Stimulated activated naive CD8-positive, alpha-beta T cell treated with anti-CD3 and anti-CD28 coated beads, Interleukin-15, amount 100 ng/mL, for 72 hours (primary cell): ENCODE results near the gene MYH10.

Experiments used
- ATAC-seq: fragments of 150-1000 bp; cut with Tn5 transposase; 2 replicates; pipeline ENCODE4 v1.10.0; 2021; ENCODE audit warnings: mild to moderate bottlenecking, moderate library complexity
- DNase-seq, 2 donors: peaks; one replicate each; pipeline ENCODE4 v3.0.0; 2021 to 2022
- H3K27ac Mint-ChIP-seq, 2 donors: one replicate each; pipeline ENCODE4 v1.8.0; 2022; ENCODE audit warnings: mild to moderate bottlenecking in 2 of 2, mixed read lengths in 2 of 2, moderate library complexity in 2 of 2
- H3K27me3 Mint-ChIP-seq: one replicate; pipeline ENCODE4 v1.8.0; 2022; ENCODE audit warnings: mixed read lengths
- H3K4me1 Mint-ChIP-seq: one replicate; pipeline ENCODE4 v1.8.0; 2022; ENCODE audit warnings: mild to moderate bottlenecking, mixed read lengths
- H3K4me3 Mint-ChIP-seq, 2 donors: one replicate each; pipeline ENCODE4 v1.8.0; 2022; ENCODE audit warnings: mild to moderate bottlenecking in 2 of 2, mixed read lengths in 2 of 2, moderate library complexity in 1 of 2
- H3K9me3 Mint-ChIP-seq, 2 donors: one replicate each; pipeline ENCODE4 v1.8.0; 2022; ENCODE audit warnings: mixed read lengths in 2 of 2

MYH10 gene

DNA sequence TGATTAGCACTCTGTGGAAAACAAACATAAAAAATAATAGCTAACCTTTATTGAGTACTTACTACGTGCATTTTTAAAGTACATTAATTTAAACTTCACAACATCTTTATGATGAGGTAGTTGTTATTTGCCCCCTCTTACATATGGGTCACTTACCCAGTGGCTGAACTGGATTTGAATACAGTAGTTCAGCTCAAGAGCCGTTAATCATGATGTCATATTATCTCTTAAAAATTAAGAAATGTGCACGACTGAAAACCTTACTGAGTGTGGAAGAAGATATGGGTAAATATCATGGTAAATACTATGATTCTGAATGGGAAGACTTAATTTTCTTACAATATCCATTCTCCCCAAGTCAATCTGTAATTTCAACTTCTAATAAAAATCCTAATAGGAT, 177.2 kb downstream of the MYH10 start:
- no peaks in the 10 kb centered on the region for H3K9me3 Mint-ChIP-seq
- no peak overlapping the region for H3K4me3 Mint-ChIP-seq
- H3K27ac Mint-ChIP-seq = no peak overlapping the region
- H3K27me3 Mint-ChIP-seq = no peaks in the 10 kb centered on the region
- no peak for DNase-seq
- ATAC-seq = no peak
- H3K4me1 Mint-ChIP-seq = peaks cover 10% of the 10 kb centered on the region

DNA sequence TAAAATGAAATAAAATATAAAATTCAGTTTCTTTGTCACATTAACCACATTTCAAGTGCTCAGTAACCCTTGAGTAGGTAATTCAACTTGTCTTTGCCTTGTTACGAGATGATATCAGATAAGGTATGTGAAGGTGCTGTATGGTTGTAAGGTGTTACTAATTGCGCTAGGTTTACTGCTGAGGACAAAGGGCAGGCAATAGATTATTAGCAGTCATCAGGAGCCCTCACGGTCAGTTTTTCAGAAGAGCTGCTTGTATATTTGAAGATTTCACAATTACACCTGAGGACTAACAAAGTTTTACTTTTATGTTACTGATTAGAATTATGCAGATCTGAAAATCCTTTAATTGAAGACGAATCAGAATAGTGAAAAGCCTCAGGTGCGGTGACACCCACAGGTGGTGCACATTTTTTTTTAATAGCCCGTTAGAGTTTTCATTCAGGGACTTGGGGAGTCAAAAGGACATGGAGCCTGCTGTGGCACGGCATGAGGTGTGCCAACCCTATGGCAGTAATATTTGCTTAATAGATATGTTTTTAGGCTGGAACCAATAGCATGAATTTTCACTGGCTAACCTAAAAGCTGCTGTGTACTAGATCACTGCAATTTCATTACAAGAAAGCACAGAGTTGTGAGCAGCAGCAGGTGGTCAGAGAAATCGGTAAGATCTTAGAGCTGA, 178.5 kb downstream of the MYH10 start:
- ATAC-seq (no peak), DNase-seq (no peak)
- Mint-ChIP-seq H3K9me3 (no peaks in the 10 kb centered on the region), H3K27me3 (no peaks in the 10 kb centered on the region), H3K4me1 (peaks cover 17% of the 10 kb centered on the region), H3K4me3 (no peak overlapping the region), H3K27ac (no peak overlapping the region)

DNA sequence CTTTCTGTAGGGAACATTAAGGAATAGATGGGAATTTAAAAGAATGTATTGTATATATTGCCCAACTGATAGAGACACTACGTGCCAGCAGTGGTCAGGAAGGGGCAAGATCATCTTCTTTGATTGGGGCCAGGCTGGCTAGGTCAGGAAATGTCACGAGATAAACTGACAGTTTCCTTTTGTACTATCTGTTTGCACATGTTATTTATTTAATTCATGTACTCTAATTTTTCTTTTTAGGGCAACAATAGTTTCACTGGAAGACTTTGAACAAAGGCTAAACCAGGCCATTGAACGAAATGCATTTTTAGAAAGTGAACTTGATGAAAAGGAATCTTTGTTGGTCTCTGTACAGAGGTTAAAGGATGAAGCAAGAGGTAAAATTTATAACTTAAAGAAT, 182.2 kb downstream of the MYH10 start:
- no peaks in the 10 kb centered on the region for H3K27me3 Mint-ChIP-seq
- DNase-seq = no peak
- no peak for ATAC-seq

DNA sequence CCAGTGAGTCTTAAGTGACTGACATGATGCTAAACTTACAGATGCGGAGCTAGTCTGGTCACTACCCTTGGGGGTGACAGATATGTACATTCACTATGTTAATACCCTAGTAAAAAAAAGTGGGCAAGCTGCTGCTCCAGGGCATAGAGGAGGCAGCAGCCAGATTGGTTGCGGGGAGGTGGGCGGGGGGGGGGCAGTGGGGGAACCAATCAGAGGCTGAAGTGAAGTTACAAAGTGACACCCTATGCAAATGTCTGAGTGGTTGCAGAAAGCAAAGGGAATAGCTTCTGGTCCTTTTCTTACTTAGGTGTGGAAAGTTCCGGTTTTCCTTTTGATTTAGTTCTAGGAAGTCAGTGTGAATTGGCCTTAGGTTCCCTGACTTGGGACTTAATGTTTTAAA, 182.7 kb downstream of the MYH10 start:
- DNase-seq (no peak), ATAC-seq (no peak)
- Mint-ChIP-seq H3K27me3 (no peaks in the 10 kb centered on the region), H3K4me1 (peaks cover 33% of the 10 kb centered on the region), H3K9me3 (no peaks in the 10 kb centered on the region), H3K27ac (no peak overlapping the region), H3K4me3 (no peak overlapping the region)

More for the DNA sequence above, 182.2 kb downstream of the MYH10 start:
- H3K4me3 Mint-ChIP-seq = no peak overlapping the region
- no peak overlapping the region for H3K27ac Mint-ChIP-seq
- no peaks in the 10 kb centered on the region for H3K9me3 Mint-ChIP-seq
- H3K4me1 Mint-ChIP-seq = peaks cover 28% of the 10 kb centered on the region

DNA sequence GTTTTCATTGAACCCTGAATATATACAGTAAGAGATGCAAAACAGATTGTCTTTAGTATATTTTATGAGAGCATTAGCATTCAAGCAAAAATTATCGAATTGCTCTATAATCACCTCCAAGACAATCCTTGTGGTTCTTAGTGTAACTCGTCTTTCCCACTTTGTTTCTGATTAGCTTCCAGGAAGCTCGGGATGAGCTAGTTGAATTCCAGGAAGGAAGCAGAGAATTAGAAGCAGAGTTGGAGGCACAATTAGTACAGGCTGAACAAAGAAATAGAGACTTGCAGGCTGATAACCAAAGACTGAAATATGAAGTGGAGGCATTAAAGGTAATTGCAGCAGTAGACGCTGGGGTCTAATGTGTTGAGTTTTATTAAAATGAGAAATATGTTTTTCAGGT, 185.0 kb downstream of the MYH10 start:
- H3K27me3 Mint-ChIP-seq = no peaks in the 10 kb centered on the region
- no peaks in the 10 kb centered on the region for H3K9me3 Mint-ChIP-seq
- ATAC-seq = no peak
- DNase-seq = no peak
- H3K4me1 Mint-ChIP-seq = peaks cover 53% of the 10 kb centered on the region
- no peak overlapping the region for H3K27ac Mint-ChIP-seq
- H3K4me3 Mint-ChIP-seq = no peak overlapping the region

DNA sequence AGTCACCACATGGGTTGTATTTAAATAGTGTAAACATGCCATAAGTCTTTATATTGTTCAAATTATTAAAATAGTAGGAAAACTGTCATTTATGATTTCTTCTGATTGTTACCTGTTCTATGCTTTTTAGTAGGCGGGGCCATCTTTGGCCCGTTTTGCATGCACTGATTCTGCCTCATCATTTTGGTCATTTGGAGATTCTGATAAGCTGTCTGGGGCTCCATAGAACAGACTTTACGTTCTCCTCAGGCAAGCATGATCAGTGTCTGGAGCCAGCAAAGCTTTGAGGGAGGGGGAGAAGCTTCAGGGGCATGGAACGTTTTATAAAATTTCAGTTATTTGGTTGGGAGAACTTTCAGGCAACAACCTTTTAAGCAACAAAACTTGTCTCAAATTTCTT, 186.0 kb downstream of the MYH10 start:
- DNase-seq = no peak
- H3K9me3 Mint-ChIP-seq = no peaks in the 10 kb centered on the region
- ATAC-seq = no peak
- peaks cover 61% of the 10 kb centered on the region for H3K4me1 Mint-ChIP-seq
- no peaks in the 10 kb centered on the region for H3K27me3 Mint-ChIP-seq
- H3K27ac Mint-ChIP-seq = no peak overlapping the region
- H3K4me3 Mint-ChIP-seq = no peak overlapping the region

DNA sequence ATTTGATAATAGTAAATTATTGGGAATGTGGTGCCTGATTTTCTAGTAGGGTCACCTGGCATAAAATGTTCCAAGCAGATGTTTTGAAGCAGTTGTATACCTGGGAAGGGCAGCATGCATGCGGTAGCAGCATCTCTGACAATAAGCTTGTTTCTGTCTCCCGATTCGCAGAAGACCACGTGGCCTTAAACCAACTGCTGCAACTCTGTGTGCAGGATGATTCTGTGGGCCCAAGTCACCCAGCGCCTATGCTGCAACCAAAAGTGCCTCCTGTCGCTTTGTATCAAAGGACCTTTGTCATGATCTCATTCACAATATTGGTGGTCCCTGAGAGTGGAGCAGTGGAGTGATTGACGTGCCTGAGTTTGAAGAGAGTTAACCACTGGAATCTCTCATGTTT, 186.8 kb downstream of the MYH10 start:
- Mint-ChIP-seq H3K4me3 (no peak overlapping the region), H3K27ac (no peak overlapping the region)
- no peak for ATAC-seq

DNA sequence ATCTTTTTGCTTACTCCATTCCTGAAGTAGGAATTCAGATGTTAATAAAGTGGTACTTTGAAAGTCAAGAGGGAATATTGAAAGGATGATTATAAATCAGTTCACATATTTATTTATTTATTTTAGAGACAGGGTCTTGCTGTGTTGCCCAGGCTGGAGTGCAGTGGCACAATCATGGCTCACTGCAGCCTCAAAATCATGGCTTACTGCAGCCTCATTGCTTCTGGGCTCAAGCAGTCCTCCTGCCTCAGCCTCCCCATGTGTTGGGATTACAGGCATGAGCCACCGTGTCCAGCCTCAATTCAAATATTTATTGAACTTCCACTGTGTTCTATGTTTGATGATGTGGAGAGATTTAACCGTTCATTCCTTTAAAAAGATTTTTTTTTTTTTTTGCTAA, 188.2 kb downstream of the MYH10 start:
- Mint-ChIP-seq H3K4me1 (peaks cover 75% of the 10 kb centered on the region), H3K4me3 (peak overlapping the region in 1 of 2 donors; percentile 34), H3K27me3 (no peaks in the 10 kb centered on the region), H3K27ac (no peak overlapping the region), H3K9me3 (no peaks in the 10 kb centered on the region)
- DNase-seq = no peak
- ATAC-seq = no peak

More for the DNA sequence above, 186.8 kb downstream of the MYH10 start:
- Mint-ChIP-seq H3K4me1 (peaks cover 64% of the 10 kb centered on the region), H3K9me3 (no peaks in the 10 kb centered on the region), H3K27me3 (no peaks in the 10 kb centered on the region)
- DNase-seq = no peak

DNA sequence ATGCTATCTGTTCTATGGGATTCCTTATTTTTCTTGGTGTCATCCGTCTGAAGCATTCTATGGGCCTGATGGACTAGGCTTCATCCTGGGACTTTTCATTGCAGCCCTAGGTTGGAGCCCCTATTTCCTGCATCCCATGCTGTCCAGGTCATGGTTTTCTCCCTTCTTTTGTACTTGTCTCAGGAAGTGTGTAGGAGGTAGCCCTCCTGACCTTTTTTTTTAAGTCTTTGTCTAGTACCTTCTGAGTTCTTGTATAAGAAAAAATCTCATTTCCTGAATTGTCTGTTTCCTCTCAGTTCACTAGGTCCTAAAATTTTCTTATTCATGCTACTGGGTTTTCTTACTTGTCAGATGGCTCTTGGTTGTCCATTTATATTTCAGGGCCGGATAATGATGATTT, 188.8 kb downstream of the MYH10 start:
- no peaks in the 10 kb centered on the region for H3K9me3 Mint-ChIP-seq
- ATAC-seq = no peak
- H3K27ac Mint-ChIP-seq = peak overlapping the region in 1 of 2 donors; percentile 37
- peak overlapping the region; percentile 34 to 45 for H3K4me3 Mint-ChIP-seq
- DNase-seq = no peak
- H3K4me1 Mint-ChIP-seq = peaks cover 72% of the 10 kb centered on the region
- no peaks in the 10 kb centered on the region for H3K27me3 Mint-ChIP-seq

DNA sequence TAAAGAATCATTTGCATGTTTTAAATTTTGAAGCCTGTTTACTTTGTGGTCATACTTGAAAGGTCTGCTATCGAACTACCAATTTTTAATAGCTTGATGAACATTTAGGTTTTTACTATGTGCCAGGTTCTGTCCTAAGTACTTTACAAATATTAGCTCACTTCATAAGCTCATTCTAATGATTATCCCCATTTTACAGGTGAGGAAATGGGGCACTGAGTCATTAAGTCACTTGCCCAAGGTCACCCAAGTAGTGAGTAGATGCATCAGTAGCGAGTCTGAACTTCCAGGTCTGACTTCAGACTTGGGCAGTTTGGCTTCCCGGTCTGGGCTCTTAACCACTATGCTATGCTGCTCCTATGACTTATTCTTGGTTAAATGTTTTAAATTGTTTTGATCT, 190.8 kb downstream of the MYH10 start:
- Mint-ChIP-seq H3K27ac (no peak overlapping the region), H3K9me3 (no peaks in the 10 kb centered on the region), H3K27me3 (no peaks in the 10 kb centered on the region), H3K4me1 (peaks cover 74% of the 10 kb centered on the region), H3K4me3 (no peak overlapping the region)
- no peak for DNase-seq
- no peak for ATAC-seq

DNA sequence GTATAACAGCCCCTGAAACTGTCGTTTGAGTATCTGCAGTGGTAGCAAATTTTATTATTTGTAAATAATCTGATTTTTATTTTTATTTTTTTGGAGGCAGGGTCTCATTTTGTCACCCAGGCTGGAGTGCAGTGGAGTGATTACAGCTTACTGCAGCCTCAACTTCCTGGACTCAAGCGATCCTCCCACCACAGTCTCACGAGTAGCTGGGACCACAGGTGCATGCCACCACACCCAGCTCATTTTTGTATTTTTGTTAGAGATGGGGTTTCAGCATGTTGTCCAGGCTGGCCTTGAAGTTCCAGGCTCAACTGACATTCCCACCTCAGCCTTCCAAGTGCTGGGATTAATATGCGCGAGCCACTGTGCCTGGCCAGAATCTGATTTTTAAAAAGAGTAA, 192.1 kb downstream of the MYH10 start:
- H3K4me3 Mint-ChIP-seq = no peak overlapping the region
- DNase-seq (no peak), ATAC-seq (no peak)
- H3K27me3 Mint-ChIP-seq = no peaks in the 10 kb centered on the region
- H3K9me3 Mint-ChIP-seq = no peaks in the 10 kb centered on the region
- H3K4me1 Mint-ChIP-seq = peaks cover 64% of the 10 kb centered on the region
- H3K27ac Mint-ChIP-seq = no peak overlapping the region

DNA sequence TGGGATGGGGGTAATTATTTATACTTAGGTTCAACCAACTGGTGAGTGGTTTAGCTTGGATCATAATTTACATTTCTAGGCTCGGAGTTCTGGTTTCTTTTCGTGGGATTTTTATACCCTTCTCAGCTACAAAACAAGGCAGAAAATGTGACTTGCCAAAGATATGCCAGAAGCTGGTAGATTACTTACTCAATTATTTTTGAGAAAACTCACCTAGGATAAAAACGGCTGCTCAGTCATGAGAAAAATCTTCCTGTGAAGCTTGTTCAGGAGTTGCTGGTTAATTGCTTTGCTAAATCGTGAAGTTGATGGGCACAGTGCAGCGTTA, 193.7 kb downstream of the MYH10 start:
- Mint-ChIP-seq H3K9me3 (no peaks in the 10 kb centered on the region), H3K4me1 (peaks cover 51% of the 10 kb centered on the region), H3K27ac (peak overlapping the region; percentile 96 to 98), H3K4me3 (peak overlapping the region; percentile 94 to 98), H3K27me3 (no peaks in the 10 kb centered on the region)
- ATAC-seq (no peak), DNase-seq (no peak)

DNA sequence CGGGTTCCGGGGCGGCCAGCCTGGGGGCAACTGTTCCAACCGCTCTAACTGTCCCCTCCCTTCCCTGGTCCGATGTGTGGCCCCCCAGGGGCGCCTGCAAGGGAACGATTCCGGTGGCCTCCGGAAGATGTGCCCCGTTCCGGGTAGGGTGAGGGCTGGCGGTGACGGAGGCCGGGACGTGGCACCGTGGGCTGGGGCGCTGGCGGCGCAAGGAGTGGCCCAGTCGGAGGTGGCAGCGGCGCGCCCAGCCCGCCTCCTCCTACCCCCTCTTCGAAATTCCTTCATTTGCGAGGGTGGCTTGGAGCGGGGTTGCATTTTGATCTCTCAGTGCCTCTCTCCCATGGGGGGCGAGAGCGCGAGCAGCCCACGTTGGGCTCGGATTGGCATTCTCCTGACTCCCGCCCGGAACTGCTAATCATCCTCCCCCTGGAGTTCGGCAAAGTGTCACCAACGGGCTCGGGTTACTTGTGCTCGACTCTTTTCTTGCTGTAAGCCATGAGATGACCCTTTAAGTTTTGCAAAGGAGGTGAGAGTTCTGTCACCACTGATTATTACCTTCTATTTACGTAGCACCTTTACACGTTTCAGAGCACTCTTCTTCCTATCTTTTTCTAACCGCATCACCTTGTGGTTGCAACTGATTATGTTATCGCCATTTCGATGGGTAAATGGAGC, 194.2 kb downstream of the MYH10 start:
- peak; percentile 81 for ATAC-seq
- Mint-ChIP-seq H3K27me3 (no peaks in the 10 kb centered on the region), H3K9me3 (no peaks in the 10 kb centered on the region), H3K4me3 (peak overlapping the region; percentile 94 to 98), H3K27ac (peak overlapping the region; percentile 96 to 98), H3K4me1 (peaks cover 46% of the 10 kb centered on the region)
- DNase-seq = peak; percentile 72 to 73

DNA sequence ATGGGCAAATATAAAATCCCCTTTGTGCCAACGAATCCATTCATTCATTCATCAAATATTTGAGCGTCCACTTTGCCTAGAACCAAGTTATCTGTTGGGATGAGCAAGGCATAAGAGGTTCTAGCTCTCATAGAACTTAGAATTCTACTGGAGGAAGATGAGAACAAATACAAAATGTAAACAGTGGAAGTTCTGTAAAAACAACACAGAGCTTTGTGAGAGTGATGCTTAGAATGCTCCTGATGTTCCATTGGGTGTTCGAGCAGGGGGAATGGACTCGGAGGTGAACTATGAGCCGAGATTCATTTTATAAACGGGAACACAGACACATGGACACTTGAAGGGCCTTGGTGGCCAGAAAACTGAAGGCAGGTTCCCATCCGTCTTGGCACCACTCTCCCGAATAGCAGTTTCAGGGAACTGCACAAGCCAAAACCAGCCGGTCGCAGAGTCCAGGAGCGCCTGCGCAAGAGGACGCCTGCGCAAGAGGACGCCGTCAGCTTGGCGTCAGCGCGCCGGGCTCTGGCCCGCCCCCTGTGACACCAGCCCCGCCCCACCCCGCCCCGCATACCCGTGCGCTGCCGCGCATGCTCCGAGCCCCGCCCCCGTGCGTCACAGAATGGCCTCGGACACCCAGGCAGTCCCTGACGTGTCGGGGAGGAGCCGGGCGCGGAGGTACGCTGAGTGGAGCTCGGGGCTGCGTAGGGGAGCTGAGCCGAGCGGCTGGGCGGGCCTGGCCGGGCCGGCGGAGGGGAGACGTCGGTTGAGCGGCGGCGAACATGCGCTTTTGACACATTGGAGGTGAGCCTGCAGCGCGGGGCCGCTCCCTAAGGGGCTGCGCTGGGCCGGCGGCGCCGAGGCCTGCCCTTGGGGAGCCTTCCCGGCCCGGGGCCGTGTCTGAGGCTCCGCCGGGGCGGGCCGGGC, 195.0 kb downstream of the MYH10 start, which contains the start of gene NDEL1:
NDEL1 (plus strand) TSS at position 640 of the 924 bp plus-strand sequence. CDS start 8,388 bp downstream, outside the sequence.
- ATAC-seq (peak; percentile 98), DNase-seq (peak; percentile 99)
- H3K4me1 Mint-ChIP-seq = peaks cover 38% of the 10 kb centered on the region
- no peaks in the 10 kb centered on the region for H3K27me3 Mint-ChIP-seq
- peak within 1 kb of the TSS; percentile 94 to 98 for H3K4me3 Mint-ChIP-seq
- no peaks in the 10 kb centered on the region for H3K9me3 Mint-ChIP-seq
- H3K27ac Mint-ChIP-seq = peak within 1 kb of the TSS; percentile 96 to 98

DNA sequence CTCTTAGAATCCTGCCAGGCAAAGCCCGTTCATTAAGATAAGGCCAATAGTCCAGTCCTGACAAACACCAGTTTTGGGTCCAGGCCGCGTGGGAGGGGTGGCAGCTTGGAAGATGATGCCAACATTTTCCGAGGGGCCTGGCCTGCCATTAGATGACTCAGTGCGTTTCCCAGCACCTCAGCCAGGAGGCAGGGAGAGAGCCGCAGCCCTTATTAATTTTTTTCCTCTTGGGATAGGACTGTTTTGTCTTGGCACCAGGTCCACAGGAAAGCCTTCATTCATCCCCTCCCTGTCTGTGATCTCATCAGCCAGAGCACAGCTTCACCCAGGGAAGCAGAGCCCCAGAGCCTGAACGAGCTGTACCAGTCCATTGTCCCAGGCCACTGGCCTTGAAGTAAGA, 199.6 kb downstream of the MYH10 start:
- H3K27me3 Mint-ChIP-seq = no peaks in the 10 kb centered on the region
- no peak overlapping the region for H3K4me3 Mint-ChIP-seq
- no peaks in the 10 kb centered on the region for H3K4me1 Mint-ChIP-seq
- DNase-seq (no peak), ATAC-seq (no peak)
- H3K27ac Mint-ChIP-seq = no peak overlapping the region
- no peaks in the 10 kb centered on the region for H3K9me3 Mint-ChIP-seq

DNA sequence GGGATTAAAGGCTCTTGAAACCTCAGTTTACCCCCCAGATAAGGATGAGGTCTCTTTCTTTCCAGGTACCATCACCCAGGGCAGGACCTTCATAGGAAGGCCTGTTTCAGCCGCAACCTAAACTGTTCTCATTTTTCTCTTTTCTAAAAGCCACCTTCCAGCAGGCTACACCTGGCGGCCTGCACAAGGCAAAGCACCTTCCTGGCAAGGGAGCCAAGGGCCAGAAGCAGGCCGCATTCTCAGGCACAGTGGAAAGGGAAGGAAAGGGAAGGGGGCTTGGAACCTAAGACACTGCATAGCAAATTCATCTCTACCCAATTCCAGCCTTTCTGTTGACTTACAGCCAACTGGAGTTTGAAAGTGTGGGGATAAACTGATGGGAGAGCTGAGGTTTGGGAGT, 203.7 kb downstream of the MYH10 start:
- H3K27ac Mint-ChIP-seq = no peak overlapping the region
- DNase-seq = no peak
- H3K4me1 Mint-ChIP-seq = no peaks in the 10 kb centered on the region
- peaks cover 21% of the 10 kb centered on the region for H3K27me3 Mint-ChIP-seq
- no peaks in the 10 kb centered on the region for H3K9me3 Mint-ChIP-seq
- no peak overlapping the region for H3K4me3 Mint-ChIP-seq
- ATAC-seq = no peak
